Calu3 (cell line): Measurements from ENCODE around the gene AK9. TPM values are rescaled to one million over a fixed set of nuclear protein-coding genes. Genes with fewer than 3 reads are reported as not detected.

Source experiments
- BruUV-seq: library from RNA; stranded (reverse); fragments of 400-500 nt; replicated peaks from 2 replicates; lab custom pipeline; 2021; lab: Mats Ljungman, UMichigan
- CTCF ChIA-PET: fragments of 300-600 bp; sonication (Branson Sonifier 250); formaldehyde crosslinking; loops from one replicate; lab custom pipeline; 2022; ENCODE audit warnings: antibody characterized with exemption; lab: Charles Lee
- DNase-seq: peaks from one replicate; pipeline ENCODE4 v3.0.0; 2022
- H3K27ac Mint-ChIP-seq: one replicate; pipeline ENCODE4 v1.8.0; 2022; ENCODE audit warnings: mixed read lengths; ENCODE audit not compliant: unreplicated experiment
- H3K27me3 Mint-ChIP-seq: one replicate; pipeline ENCODE4 v1.8.0; 2022; ENCODE audit warnings: mixed read lengths; ENCODE audit not compliant: unreplicated experiment
- H3K36me3 Mint-ChIP-seq: one replicate; pipeline ENCODE4 v1.8.0; 2022; ENCODE audit warnings: mild to moderate bottlenecking, moderate library complexity, mixed read lengths; ENCODE audit not compliant: insufficient read depth, unreplicated experiment
- H3K4me1 Mint-ChIP-seq: one replicate; pipeline ENCODE4 v1.8.0; 2022; ENCODE audit warnings: mild to moderate bottlenecking, low read depth, mixed read lengths; ENCODE audit not compliant: unreplicated experiment
- H3K4me3 Mint-ChIP-seq: one replicate; pipeline ENCODE4 v1.8.0; 2022; ENCODE audit warnings: mild to moderate bottlenecking, low read depth, moderate library complexity, mixed read lengths; ENCODE audit not compliant: unreplicated experiment
- H3K9me3 Mint-ChIP-seq: one replicate; pipeline ENCODE4 v1.8.0; 2022; ENCODE audit warnings: low read depth, mixed read lengths; ENCODE audit not compliant: unreplicated experiment
- CTCF ChIP-seq: fragments of 200-600 bp; IDR thresholded peaks from one replicate; pipeline ENCODE4 v1.8.0; 2022; ENCODE audit warnings: antibody characterized with exemption; ENCODE audit not compliant: unreplicated experiment
- intact Hi-C: fragments of 100-400 bp; cut with micrococcal nuclease; formaldehyde crosslinking; loops from one replicate; pipeline ENCODE4 v1.10.0; 2022; ENCODE audit not compliant: unreplicated experiment
- total RNA-seq: library from RNA; stranded (reverse); gene quantifications from 2 replicates; pipeline ENCODE4 v1.2.3, GENCODE V29; 2022

Gene AK9
- total RNA-seq, 1 experiment from 2014 or later = 7.6 TPM

GRCh38 chr6:109720311-109720710 is 29.3 kb upstream of the AK9 start:
- Mint-ChIP-seq H3K27ac (no peak overlapping the region), H3K9me3 (peaks cover 2% of the 10 kb centered on the region), H3K4me1 (no peaks in the 10 kb centered on the region), H3K4me3 (no peak overlapping the region), H3K36me3 (no peaks in the 10 kb centered on the region), H3K27me3 (no peaks in the 10 kb centered on the region)
- CTCF ChIA-PET = interaction anchor here (0.6 kb wide), 1 partner anchor 1538 kb away, joined by 3 read pairs; no protein-coding TSS in a partner anchor
- intact Hi-C loops = no loop called here
- BruUV-seq = no TSS peak
- DNase-seq = no peak
- TF ChIP-seq CTCF = no peak

- H3K36me3 Mint-ChIP-seq = no peaks in the 10 kb centered on the region
- no TSS peak for BruUV-seq
- no peak for TF ChIP-seq CTCF
- DNase-seq = no peak
- intact Hi-C loops = no loop called here
- no peaks in the 10 kb centered on the region for H3K4me1 Mint-ChIP-seq
- no peak overlapping the region for H3K27ac Mint-ChIP-seq
- no peaks in the 10 kb centered on the region for H3K27me3 Mint-ChIP-seq
- no peak overlapping the region for H3K4me3 Mint-ChIP-seq
- CTCF ChIA-PET = no interaction called here
- no peaks in the 10 kb centered on the region for H3K9me3 Mint-ChIP-seq
Observed at GRCh38 chr6:109718991-109719390, 28.0 kb upstream of the AK9 start.

GRCh38 chr6:109717971-109718370 is 27.0 kb upstream of the AK9 start:
- Mint-ChIP-seq H3K36me3 (no peaks in the 10 kb centered on the region), H3K27me3 (no peaks in the 10 kb centered on the region), H3K9me3 (no peaks in the 10 kb centered on the region), H3K4me3 (no peak overlapping the region), H3K4me1 (no peaks in the 10 kb centered on the region), H3K27ac (no peak overlapping the region)
- intact Hi-C loops = no loop called here
- TF ChIP-seq CTCF = no peak
- BruUV-seq = no TSS peak
- CTCF ChIA-PET = no interaction called here
- DNase-seq = no peak

GRCh38 chr6:109715616-109716015 is 24.6 kb upstream of the AK9 start:
- Mint-ChIP-seq H3K4me1 (no peaks in the 10 kb centered on the region), H3K4me3 (no peak overlapping the region), H3K27me3 (no peaks in the 10 kb centered on the region), H3K9me3 (peaks cover under 1% of the 10 kb centered on the region), H3K27ac (no peak overlapping the region), H3K36me3 (no peaks in the 10 kb centered on the region)
- CTCF ChIA-PET = no interaction called here
- no peak for DNase-seq
- intact Hi-C loops = no loop called here
- no peak for TF ChIP-seq CTCF
- no TSS peak for BruUV-seq
